Fibroblast of skin of left quadriceps (primary cell): ENCODE measurements around the gene NRAP.

Experiments used
- DNase-seq, 2 experiments: peaks; one replicate each; pipeline ENCODE4 v3.0.0-alpha.2; 2013; ENCODE audit warnings: low read depth in 2 of 2

Gene NRAP

DNA sequence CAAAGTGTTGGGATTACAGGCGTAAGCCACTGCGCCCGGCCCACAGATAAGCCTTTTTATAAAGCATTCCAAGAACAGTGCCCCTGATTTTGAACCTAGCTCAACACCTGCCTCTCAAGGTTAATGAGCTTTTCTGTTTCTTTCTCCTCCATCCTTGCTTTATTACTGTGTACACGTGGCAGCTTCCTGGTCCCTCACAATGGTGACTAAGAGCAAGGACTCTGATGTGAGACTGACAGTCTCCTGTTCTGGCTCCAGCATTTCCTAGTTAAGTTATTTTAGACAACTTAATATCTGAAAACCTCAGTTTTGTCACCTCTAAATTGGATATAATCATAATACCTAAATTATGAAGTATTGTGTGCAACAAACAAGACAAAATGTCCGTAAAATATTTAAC, 101.1 kb downstream of the NRAP start:
- no peak for DNase-seq

DNA sequence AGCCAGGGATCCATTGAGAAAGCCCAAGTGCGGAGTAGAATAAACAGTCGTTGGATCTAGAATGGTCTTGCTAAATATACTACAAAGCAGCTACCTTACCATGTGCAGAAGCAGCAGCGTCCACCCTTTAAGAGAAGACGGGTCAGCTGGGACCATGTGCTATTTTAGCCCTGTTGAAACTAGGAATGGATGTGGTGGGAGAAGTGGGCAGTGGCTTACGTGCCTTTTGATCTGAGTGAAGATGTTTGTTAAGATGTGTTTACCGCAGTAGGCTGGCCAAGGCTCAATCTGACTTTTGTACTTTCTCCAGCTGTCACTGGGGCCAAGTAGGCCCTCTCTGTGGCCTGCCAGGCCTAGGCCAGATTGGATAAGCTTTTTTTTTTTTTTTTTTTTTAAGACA, 101.8 kb downstream of the NRAP start:
- no peak for DNase-seq

DNA sequence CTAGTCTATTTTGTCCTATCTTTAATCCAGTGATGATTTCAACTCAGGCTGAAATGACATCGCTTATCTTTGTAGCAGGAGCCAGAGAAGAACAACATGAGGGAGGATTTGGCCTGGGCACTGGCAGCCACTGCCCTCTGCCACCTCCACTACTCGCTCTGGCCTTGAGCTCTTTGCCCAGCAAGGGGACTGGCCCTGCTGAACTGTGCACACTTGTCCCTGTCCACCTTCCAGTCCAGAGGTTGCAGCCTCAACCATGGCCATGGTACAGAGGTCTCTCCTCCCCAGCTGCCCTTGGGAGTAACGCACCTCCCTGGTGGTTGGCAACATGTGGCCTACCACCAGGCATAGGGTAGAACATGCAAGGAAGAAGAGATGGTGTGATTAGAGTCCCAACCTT, 102.6 kb downstream of the NRAP start:
- DNase-seq = no peak

DNA sequence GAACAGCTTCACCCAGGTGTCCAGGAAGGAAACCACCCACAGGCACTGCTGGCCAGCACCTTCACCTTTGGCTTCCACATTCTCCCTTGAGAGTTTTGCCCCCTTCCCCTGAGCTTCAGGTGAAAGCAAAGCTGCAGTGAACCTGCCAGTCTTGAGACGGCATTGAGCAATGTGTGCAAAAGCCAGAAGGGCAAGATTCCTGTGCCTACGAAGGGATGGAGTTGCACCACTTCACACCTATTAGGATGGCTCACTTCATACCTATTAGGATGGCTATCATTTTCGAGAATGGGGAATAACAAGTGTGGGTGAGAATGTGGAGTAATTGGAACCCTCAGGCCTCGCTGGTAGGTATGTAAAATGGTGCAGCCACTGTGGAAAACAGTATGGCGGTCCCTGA, 103.8 kb downstream of the NRAP start:
- DNase-seq = no peak

DNA sequence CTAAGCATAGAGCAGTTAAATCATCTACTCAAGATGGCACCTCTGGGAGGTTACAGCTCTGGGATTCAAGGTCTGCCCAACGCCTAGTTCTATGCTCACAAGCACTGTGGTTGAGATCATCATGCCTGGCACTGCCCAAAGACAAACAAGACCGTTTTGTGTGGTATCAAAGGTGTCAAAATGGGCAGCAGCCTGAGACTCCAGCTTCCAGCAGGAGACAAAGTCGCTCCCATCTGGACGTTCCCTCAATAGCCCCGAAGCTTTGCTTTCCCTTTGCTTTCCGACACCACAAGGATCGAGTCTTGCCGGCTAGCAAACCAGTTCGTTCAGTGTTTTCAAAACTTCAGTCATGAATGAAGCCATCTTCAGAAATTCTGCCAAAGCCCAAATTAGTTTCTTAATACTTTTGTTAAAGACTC, 105.9 kb downstream of the NRAP start:
- DNase-seq = no peak

DNA sequence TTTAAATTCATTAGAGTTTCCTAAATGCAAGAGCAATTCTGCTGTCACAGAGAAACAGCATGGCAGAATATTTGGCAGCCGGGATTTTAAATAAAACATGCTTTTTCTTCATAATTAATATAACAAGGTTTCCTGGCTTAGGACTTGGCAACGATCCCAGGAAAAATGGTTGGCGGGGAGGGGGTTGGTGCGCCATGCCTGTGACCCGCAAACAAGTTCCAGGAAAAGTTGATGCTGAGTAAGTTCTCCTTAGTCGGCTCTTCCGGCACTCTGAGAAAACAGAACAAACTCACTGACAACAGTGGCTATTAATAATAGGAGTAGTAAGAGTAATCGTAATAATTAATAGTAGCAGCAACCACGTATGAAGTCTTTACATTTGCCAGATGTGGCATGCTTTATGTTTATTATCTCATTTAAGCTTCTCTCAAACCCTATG, 106.4 kb downstream of the NRAP start:
- DNase-seq = no peak

DNA sequence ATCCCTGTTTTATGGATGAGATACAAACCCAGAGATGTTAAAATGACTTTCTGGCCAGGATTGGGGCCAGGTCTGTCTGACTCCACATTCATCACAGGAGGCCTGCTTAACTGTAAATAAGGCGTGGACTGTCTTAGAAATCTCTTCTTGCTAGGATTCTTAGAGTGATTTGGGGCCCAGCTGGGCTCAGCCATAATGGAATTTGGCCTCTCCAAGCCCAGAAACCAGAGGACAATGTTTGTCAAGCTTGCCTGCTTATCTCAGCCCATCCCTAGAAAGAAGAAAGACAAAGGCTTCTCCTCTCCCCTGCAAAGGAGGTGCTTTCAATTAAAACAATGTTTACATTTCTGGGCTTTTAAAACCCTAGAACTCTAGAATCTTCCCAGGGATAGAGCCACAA, 108.1 kb downstream of the NRAP start:
- no peak for DNase-seq

DNA sequence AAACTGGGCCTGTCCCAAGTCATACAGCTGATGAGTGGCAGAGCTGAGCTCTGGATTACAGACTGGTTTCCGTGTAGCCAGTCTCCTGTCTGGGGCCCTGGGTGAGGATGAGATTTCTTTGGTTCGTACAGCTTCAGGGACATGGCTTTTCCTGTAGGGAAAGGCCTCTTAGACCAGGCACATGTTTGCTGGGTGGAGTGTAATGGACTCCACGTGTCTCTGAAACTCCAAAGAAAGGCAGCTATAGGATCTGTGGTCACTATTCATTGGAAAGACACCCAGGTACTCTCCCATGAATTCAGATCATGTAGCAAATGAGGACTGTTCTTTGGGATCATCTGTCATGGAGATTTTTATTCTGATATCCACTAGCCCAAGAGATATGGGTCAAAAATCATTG, 108.6 kb downstream of the NRAP start:
- no peak for DNase-seq

DNA sequence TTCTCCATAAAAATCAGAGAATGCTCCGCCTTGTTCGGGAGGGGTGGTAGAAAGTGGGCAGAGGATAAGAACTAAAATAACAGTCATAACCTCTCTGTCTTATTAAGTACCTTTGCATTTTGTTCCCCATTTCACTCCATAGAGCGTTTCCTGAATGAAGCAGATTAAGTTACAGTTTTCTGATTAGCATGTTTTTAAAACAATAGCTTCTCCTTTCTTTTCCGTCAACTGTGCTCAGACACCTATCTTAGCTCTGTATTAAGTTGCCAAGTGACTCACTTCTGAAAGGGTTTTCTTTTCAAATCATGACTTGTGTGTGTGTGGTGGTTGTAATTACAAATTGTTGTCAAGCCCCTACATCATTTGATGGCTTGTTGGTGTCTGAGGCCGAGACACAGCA, 109.6 kb downstream of the NRAP start:
- DNase-seq = no peak

DNA sequence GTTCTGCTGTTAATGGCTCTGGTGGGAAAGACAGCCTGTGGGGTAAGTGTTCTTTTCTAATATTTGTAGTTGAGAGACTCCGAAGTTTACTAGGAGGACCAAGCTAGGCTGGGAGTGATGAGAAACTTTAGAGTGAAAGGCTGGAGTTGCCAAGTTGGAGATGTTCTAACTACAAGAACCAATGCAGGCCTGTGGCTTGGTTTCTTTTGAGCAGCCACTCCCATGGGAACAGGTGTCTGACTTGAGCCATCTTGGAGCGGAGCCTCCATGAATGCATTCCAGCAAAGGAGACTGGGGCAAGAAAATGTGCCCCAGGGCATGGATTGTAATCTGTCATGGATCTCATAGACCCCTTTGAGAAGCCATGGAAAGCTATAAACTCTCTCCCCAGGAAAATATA, 110.7 kb downstream of the NRAP start:
- DNase-seq = no peak

DNA sequence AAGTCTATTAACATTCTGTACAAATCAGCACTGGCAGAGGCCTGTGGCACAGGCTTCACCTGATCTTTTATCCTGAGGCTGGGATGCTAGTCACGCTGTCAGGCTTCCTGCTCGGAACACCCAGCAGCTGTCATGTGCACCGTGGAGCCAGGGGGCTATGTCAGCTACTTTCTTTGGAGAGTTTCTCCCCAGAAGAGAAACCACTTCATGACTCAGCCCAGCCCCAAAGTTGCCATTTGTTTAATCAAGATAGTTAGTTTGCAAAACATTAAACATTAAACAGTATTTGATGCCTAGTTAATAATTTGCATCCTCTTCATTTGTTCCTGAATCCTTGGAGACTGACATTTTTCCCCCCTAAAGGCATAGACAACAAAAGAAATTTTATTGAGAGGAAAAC, 111.1 kb downstream of the NRAP start, which contains the start of gene HABP2:
Gene HABP2, plus strand, starts transcription at position 353 of the 400 bp plus-strand sequence. CDS start 69 bp downstream, outside the sequence.
- DNase-seq = no peak

DNA sequence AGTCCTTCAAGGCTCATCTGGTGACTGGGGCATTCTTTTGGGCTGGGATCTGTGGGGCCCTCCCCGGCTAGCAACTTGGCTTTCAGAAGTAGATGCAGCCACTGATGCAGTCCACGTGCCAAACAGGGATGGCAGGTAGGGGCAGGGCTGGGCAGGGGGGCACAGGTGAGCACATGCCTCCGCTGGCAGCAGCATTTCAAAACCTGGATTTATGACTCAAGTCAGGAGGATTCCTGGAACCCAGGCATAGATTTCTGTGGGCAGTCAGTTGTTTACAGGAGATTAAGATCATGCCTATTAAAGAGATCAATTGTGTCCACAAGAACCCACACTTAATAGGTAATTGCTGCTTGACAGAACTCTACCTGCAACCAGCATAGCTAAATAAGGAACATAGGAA, 111.8 kb downstream of the NRAP start:
- DNase-seq = no peak

DNA sequence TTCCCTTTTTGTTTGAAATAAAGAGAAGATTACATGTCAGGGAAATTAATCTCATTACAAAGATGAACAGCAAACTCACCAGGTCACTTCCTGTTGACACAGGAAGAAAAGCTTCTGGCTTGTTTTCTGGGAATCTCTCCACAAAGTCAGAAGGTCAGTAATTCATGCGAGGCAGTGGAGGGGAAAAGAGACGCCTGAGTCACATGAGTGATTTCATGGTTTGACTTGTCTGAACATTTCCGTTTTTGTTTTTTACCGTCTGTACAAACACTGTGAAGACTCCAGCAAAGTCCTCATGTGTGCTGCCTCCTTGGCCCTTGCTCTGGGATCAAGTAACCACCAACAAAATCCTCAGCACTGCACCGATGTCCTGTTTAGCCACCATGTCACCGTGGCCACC, 113.5 kb downstream of the NRAP start:
- no peak for DNase-seq

DNA sequence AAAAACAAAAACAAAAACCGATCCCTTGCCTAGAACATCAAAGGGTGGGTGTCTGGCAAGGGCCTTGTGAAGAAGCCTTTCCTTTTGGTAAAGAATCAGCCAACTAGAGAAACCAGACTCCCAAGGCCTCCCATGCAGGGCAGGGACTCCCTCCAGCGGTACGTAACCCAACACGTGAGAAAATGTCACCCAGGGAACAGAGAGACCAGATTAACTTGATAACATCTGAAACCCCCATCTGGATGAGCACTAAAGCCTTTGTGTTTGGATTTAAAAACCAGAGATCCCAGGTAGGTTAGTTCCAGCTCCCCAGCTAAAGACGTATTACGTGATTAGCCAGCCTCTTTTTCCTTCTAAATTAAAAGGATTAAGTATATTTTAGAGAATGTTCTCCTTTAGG, 114.0 kb downstream of the NRAP start:
- no peak for DNase-seq

DNA sequence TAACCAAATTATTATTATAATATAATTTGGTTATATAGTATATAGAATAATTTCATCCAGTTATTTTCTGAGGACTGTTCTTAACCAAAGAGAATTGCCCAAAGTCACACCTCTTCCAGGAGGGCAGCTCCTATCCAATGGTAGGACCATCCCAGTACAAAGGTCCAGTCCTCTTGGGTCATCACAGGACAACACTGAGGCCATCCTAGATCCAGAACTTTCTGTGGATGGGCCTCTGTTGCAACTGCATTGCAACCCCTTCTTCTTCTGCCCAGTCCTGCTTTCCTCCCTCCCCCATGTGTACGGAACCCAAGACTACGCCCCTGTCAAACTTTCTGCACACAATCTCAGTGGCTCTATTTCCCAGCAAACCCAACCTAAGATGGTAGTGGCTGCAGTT, 116.4 kb downstream of the NRAP start:
- no peak for DNase-seq

DNA sequence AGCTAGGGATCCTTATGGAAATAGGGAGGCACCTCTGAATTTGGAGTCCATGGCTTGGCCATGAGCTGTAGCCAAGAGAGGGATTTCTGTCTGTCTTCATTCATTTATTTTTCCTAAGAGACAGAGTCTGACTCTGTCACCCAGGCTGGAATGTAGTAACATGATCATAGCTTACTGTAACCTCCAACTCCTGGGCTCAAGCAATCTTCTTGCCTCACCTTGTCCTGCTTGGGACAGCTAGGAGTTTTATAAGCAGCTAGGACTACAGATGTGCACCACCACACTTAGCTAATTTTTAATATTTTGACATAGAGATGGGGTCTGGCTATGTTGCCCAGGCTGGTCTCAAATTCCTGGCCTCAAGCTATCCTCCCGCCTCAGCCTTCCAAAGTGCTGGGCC, 119.4 kb downstream of the NRAP start:
- no peak for DNase-seq

DNA sequence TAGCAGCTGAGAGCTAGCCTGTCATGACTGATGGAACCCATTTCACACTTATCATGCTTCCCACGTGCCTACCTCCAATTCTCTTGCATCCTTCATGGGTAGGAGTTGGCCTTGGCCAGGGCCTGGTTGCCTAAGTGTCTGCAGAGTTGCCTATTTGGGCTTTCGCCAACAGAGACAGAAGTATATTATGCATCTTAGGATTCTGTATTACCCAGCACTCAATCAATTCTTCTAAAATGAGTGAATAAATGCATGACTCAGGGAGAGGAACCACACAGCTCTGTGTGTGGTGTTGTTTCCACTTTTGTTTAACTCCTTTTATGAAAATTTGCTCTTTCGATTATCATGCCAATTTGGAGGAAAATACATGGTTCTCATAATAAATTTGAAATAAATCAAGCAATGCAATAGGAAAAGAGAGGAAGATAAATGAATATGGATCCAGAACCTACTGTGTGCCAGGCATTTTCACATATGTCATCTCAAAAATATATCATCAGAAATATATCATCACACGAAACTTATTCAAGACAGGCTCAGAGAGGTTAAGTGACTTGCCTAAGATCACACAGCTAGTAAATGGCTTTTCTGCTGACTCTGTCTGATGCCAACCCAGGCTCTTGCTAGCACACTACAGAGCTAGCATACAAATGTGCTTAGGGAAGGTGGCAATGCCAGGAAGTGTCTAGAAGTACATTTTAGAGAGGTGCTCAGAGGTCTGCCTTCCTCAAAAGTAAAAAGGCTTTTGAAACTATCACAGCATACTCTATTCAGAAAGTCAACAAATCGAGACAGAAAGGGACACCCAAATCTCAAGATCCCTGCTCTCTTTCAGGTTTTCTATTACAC, 120.5 kb downstream of the NRAP start:
- DNase-seq = no peak

DNA sequence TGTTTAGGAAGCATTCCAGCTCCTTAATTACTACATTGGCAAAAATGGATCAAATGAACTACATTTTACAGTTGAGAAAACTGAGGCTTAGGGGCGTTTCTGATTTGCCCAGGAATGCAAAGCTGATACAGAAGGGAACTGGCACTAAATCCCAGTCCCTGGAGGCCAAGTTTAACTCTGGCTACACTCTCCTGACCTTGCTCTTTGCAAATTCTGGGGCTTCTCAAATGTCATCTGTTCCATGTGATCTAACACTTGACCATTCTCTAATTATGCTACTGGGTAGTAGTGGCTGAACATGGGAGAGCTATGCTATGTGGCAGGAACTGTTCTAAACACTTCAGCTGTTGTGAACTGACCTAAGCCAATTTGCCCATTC, 122.3 kb downstream of the NRAP start:
- no peak for DNase-seq

DNA sequence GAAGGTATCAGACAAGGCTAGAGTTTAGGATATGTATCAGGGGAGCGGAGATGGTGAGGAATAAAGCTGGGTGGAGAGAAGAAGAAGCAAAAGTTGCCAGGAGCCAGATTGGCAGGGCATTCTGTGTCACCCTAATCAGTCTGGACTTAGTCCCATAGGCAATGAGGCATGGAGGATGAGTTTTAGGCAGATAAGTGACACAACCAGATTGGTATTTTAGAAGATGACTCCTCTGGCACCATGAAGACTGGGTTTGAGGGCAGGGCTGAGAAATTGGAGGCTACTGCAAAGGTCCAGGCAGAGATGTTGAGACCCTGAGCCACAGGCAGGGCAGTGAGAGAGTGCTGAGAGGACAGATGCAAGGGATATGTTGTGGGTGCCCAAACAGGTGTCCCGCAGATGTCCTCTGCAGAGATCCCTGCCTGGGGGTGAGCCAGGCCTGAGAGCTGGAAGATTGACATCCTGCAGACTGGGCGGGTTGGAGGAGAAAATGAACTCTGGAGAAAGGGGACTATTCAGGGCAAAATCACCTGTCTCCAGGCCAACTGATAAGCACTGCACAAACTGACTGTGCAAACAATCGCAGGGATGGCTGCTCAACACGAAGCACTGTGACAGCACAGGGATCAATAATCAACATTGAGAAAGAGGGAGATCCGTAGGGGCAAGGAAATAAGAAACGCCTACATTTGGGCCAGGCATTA, 122.8 kb downstream of the NRAP start:
- DNase-seq = no peak

DNA sequence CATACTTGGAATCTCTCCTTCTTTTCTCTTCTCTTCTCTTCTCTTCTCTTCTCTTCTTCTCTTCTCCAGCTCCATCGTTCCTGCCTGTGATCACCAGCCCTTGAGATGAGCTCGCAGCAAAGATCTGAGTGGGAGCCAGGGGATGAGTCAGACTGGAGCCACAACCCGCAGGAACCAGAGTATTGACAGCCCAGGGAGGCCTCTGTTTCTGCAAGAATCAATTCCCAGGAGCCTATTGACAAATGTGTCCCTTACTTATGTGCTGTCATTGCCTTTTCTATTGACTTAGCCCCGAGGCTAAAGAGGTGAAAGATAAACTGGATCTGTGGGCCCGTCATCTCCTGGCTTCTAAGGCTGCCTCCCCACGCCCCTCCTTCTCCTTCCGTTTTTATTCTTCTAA, 124.1 kb downstream of the NRAP start:
- peak in 1 of 2 experiments; percentile 49 for DNase-seq
